Activated CD8-positive, alpha-beta memory T cell treated with anti-CD3 and anti-CD28 coated beads, Interleukin-2, amount 50 U/mL, for 1 hour (primary cell): ENCODE measurements around the gene CADPS.

Experiments used
- DNase-seq: peaks from one replicate; pipeline ENCODE4 v3.0.0-alpha.2; 2020; ENCODE audit errors: extremely low read depth

CADPS gene

DNA sequence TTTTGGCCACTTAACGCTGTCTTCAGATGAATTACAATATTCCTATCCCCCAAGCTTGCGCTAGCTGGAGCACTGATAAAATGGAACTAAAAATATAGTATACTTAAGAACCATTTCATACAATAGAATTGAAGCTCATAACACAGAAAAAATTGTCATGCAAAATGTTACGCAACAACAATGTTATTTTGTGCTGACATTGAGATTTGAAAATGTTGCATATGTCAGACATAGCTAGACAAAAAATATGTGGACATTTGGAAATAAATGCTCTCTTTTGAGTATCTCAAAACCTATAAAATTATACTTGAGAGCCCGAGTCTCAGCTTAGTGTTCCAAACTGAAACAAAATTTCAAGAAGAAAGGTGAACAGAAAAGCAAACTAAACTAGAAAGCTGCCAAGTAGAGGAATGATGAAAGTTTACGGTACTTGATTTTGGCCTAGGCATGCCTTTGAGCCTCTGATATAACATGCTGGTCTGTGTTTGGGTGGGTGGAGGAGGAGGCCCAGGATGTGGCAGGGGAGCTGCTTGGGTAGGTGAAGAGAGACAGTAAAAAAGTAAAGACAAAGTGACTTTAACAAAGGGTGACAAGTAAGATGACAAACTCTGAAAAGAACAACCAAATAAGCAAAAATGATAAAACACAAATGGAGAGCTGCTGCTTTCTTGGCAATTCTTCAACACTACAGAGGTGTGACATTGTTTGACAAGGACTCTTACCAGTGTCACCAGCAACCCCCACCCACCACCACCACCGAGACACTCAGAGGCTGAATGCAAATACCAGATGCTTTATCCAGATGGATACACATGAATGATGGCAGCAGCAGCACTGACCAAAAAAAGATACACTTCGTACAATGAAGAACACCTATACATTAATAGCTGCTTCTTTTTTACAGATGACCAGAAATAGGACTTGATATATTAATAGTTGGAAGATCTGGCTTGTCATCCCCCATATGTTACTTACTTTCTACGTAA, 372.6 kb downstream of the CADPS start:
- no peak for DNase-seq

DNA sequence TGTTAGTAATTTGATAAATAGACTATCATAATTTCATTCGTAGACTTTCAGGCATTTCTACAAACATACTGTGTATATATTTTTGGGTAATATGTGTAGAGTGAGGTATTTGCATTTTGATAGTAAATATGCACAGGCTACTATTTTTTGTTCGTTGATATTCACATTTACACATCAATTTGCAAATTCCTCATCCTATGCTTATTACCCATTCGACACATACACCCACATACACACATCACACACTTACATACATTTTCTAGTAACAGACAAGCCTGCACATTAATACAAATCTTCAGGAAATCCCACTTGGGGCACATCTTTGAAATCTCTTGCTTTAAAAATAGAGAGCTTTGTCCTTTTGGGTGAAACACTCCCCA, 373.9 kb downstream of the CADPS start:
- DNase-seq = no peak

DNA sequence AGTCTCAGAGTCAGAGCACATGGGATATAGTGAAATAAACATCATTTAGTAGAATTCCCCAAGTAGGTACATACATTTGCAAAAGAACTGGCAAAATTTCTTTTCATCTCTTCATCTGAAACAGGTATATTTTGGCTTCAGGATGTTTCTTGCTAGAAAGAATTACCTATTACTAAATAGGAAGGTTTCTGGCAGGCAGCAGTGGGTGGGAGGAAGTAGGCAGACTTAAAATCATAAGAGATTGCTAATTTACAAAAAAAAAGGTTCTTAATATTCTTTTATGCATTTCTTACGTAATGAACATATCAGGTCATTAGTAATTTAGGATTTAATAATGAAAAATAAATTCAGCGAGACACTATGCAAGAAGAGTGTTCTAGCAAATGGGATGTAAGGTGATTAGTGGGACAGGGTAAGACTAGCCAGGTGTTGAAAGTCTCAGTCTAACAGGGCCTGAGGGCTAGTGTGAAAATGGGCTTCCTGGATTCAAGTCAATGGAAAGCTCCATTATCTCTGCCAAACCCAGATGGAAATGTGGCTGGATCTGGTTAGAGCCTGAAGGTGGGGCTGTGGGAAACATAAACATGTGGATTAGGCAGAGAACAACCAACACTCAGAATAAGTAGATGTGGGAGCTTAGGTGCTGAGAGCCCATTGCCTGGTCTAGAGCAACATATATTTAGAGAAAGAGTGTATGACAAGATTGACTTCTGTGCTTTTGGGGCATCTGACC, 374.5 kb downstream of the CADPS start:
- DNase-seq = no peak

DNA sequence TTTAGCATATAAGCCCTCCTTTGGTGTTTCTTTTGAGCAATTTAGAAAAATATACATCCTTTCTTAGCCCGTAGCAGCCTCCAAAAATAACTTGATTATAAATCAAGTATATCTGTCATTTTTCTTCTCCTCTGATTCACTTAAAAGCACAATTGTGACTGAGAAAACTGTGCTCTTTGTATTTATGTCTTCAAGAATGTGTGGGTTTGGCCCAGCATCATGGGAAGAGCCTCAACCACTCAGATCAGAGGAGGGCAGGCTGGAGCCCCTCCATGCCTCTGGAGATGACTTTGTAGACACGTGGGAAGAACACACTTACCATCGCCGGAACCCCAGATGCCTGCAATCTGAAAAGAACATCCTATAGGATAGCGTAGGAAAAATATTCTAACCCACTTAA, 378.1 kb downstream of the CADPS start:
- DNase-seq = no peak

DNA sequence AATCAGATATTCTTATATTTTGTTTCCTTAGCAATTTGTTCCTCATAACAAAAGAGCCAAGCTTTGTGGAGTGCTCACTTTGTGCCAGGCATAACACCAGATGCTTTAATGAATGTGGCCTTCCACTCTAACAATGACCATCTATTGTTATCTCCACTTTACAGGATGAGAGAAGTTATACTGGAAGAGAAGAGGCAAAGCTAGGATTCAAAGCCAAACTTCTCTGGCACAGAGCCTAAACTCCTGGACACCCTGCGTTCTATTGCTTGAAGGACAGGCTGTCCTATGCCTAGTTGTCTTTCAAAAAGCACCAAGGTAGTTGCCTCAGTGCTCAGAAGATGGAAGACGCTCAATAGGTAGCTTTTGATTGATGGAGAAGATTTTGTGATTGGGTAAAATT, 378.7 kb downstream of the CADPS start:
- DNase-seq = no peak

DNA sequence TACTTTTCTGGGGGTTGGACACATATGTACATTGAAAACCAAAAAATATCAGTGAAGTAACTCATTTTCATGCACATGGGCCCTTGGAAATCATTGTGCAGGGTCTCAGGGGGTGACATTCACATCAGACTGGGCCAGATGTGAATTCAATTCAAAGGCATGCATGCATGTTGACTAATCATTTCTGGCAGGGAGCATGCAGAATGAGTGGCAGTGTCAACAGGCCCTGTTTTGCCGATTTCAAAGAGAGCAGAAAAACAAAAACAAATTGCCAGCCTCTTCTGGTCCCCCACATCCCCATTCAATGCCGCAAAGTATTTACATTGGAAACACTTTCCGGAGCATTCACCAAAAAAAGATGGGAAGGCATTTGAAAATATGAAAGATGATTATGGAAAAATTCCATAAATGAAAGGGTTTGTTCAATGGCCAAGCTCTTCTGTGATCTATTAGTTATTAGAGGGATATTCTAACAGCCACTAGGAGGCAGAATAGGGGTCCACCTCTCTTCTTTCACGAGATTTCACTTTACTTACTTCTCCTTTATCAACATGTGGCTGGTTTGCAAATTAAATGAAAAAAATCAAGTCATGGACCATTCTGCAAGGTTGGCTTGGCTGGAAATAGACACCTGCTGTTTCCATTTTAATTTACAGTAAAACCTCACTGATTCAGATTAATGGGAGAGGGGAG, 382.0 kb downstream of the CADPS start:
- DNase-seq = no peak

DNA sequence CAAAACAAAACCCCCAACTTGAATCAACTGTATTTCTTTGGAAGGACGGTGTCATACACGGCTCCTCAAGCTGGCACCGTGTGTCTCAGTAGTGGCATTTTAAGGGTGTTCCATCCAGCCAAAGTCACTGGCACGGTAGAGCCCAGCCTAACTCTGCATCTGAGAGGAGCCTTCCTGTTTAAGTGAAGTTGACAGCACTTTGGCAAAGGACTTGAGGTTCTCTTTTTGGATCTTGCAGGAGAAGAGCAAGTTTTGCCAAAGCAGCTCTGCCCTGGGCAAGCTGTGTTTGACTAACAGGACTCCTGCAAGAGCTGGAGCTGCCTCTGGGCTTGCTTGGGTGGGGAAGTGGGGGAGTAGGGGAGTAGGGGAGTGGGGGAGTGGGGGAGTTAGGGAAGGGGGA, 392.3 kb downstream of the CADPS start:
- no peak for DNase-seq

DNA sequence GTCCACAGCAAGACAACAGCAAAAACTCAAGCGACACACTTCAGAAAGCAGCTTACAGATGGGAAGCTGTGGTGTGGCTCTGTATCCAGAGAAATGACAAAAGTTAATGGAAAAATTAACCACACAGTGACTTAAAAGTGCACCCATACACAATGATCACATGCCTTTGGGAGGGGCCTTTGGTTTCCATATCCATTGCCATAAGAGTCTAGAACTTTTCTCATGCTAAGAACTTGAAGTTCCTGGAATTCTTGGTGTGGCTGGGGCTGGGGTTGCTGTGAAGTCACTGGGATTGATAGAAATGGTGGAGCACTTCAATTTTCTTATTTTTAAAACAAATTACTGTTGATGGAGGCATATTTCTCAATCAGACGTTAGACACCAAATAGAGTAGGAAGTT, 393.3 kb downstream of the CADPS start:
- DNase-seq = no peak

DNA sequence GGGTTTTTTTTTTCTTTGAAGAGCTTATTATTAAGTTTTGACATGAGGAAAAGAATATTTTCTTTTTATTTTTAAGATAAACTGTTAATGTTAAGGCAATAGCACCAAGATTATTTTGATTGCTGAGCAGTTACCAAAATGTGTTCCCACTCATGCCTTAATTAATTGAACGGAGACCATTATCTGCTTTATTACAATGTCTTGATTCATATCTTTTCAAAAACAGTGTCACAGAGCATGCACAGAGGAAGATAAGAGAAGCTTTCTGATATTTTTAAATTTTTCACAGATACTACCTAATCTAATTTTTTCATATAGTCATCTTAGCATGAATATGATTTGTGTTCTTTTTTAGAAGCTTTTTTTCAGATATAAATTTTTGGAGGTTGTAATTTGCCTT, 395.2 kb downstream of the CADPS start:
- DNase-seq = no peak

DNA sequence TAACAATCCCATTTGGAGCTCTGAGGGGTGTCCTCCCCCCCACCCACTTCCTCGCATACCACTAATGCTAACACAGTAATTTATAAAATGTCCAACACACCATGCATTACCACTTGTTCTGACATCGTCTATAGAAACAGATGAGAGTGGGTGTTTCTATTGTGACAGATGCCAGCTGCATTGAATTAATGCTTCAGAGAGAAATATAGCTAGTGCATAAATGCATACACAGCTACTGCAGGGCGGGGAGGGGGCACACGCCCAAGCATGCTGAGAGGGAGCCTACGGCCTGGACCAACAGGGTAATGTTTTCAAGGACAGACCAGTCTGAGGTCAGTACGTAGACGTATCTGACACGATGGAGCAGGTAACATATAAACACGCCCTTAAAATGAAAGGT, 395.9 kb downstream of the CADPS start:
- no peak for DNase-seq

DNA sequence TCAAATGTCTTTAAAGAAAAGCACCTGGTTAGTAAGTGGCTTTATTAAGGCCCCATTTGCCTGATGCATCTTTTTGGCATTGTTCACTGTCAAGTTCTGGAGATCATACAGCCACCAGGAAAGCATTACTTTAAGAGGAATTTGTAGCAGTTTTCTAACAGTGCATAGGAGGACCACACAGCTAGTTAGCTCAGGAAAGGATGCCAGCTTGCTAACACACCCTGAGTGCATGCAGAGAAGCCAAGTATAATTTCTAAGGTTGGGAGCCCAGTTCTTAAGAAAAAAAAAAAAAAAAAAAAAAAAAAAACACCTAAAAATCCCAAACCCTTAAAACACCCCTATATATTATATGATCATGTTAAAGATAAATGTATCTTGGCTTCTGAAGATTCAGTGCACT, 399.9 kb downstream of the CADPS start:
- no peak for DNase-seq

DNA sequence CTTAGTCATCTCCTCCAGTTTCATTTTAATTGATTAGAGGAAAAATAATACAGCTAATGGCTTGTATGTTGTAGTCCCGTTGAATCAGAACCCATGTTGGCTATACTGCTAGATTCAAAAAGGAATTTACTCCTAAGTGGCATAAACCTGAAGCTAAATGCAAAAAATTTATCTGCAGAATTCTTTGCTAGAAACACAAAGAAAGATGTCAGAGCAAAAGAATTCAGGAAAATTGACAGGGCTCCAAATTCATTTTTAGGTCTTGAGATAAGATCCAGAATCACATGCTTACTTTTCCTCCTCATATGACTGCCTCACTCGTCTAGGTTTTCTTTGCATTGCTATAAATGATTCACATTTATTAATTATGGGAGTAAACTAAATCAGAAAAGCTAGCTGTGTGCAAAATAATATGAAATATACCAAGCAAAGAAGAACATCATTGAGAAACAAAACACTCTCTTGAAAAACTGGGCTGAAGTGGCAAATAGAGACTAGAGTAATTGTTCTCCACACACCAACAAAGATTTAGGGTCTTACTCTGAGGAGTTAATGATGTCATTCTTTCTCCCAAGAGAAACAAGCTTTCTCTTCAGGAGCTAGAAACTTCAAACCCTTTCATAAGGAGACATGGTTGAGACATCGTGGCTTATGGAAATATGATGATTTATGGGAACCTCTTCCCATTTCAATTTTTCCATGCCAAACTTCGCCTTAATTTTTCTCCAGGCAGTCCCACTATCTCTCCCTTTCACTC, 407.1 kb downstream of the CADPS start:
- no peak for DNase-seq

DNA sequence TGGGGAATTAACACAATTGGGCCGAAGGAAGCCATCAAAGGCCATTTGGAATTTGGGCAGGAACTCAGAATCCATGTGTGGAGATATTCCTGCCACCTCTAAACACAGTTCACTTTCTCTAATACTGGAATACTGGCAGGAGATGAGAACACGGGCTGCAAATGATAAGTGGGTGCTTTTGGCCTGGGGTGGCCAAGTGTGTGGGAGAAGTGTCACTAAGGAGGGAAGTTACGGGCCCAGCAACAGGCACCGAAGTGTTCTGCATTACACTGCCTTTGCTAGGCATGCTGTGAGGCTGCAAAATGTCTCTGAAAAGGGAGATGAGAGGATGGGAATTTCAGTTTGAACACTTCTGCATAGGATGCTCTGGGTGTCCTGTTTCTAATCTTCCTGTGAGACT, 412.4 kb downstream of the CADPS start:
- no peak for DNase-seq

DNA sequence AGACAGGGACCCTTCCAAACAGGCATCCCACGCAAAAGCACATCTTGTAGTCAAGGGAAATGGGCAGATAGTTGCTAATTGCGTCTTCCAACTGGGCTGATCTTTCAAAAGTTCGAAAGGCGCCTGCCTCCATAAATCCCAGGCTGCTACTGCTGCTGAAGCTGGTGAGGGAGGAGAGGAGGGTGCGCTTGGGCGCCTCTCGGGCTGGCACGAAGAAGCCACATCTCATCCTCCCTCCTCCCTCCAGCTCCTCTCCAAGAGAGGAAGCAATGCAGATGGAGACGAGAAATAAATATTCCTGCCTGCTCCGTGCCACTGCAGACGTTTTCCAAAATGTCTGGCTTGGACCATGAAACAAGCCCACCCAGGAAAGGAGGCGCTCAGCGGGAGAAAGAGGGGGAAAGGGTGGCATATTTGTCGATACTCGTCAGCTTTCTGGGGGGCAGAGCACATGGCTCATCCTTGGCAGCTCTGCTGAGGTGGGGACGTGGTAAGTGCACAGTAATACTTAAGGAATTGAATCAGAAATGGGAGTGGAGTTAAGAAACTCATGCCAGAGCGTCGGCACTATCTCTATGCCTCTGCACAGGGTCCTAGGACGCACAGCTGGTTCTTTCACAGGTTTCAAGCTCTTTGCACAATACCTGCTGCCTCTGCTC, 413.0 kb downstream of the CADPS start:
- no peak for DNase-seq

DNA sequence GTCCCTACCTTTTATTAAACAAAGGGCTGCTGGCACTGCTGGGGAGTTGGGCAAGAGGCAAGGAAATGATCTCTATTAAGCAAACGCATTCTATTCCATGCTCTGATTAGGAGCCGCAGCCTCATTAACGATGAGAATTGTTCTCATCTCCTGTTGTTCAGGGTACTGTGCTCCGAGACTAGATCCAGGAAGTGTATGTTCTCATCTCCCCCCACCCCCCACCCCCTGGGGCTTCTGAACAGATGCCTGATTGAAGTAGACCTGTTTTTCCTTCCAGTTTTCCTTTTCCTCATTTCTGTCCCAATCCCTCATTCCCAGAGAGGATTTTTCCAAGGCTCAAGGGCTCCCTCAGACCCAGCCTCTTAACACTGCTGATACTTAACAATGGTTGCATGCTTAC, 420.3 kb downstream of the CADPS start:
- no peak for DNase-seq

DNA sequence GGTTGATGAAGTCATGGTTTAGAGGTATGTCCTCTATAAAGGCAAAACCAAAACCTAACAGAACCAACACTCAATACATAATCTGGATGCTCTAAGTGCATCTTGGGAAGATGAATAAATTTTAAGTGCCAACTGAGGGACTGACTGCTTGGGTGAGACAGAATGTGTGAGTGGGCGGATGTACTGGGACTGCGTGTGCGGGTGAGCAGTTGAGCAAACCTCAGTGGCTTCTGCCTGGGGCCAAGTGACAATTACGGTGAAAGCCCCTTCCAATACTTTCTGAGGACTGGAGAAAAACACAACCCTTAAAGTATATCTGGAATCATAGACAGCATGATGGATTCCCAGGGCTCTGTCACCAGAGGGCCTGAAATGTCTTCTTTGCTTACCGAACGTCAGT, 421.8 kb downstream of the CADPS start:
- no peak for DNase-seq

DNA sequence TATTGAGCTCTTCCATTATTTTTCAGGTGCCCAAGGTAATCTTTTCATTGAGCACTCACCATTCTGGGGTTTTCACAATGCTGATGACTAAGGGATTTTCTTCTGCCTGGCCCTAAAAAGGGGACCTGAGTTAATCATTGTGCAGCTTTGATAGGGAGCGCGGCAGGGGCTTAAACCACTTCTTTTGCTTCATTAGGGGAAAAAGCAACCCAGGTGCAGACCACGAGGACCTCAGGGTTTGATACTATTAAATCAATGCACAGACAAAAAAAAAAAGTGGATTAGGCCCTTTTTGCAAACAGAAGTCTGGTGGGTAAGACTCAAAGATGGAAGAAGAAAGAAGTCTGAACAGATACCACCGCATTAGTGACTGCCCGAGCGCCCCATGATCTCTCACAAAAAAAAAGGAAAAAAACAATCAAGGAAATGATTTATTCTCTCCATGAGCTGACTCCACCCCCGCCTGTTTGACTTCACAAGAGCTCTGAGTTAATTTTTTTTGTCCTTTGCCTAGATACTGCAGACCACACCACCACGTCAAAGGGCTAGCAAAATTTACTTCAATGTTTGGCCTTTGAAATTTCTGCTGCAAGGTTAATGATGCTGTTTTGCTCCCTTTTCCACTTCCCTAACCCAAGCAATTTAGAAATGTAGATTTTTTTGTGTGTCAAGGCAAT, 423.9 kb downstream of the CADPS start:
- DNase-seq = no peak

DNA sequence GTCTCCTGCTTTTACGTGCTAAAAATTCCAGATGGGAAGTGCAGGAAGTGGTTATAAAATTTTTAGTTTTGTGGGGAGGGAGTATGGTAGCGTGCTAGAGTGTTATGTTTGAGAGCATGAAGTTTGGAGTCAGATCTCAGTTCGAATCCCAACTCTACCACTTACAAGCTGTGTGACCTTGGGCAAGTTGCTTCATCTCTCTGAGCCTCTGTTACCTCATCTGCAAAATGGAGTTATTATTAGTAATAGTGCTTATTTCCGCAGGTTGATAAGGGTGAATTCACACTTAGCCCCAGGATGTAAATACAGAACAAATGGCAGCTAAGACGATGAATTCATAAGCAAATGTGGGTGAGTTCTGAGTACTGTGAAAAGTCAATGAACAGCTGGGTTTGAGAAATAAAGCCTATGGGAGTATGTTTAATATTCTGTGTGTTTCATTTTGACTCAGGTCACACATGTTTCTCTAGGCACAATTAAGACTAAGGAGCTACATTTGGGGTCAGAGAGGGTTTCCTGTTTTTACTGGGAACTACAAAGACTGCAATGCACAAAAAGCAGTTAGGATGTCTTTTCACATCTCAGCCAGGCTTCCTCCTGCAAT, 428.8 kb downstream of the CADPS start:
- DNase-seq = no peak

DNA sequence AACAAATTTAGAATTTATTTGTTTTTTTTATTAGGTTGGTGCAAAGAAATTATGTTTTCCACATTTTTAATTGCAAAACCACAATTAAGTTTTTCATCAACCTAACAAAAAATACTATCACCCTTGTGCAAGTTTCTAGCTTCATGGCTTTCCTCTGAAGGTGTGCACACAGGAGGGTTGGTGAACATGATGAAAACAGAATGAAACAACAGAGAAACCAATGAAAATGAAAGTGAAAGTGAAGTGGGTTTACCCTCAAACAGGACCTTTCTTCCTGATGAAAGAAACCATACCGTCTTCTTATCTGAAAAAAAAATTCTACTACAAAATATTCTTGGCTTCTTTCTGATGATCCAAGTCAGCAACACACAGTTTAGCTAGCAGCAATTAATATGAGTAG, 429.9 kb downstream of the CADPS start:
- DNase-seq = no peak

DNA sequence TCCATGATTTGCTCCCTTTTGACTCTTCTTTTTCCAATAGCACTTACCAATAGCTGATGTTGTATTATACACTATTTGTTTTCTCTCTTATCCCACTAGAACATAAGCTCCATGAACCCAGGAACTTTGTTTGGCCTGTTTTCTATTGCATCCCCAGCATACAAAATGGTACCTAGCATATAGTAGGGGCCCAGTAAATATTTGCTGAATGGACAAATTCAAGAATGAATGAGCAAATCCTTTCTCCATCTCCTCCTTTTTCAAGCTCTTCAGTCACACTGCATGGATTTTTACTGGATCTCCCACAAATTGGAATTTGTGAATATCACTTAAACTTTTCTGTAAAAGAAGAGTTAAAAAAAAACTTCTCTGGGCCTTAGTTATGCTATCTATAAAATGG, 435.2 kb downstream of the CADPS start:
- DNase-seq = no peak
